SU-DHL-6 (cell line): ENCODE results near the gene HBEGF.

Experiments
- H2AFZ ChIP-seq: fragments of 200-600 bp; sonication (generic); 2 replicates; pipeline ENCODE4 v1.6.1; 2014; ENCODE audit warnings: low read depth, mild to moderate bottlenecking, moderate library complexity, mixed read lengths, antibody characterized with exemption, low read length; ENCODE audit not compliant: severe bottlenecking
- H3F3A ChIP-seq: fragments of 200-600 bp; shearing (Covaris generic); 2 replicates; pipeline ENCODE4 v1.6.0; 2016; ENCODE audit warnings: antibody characterized with exemption, mild to moderate bottlenecking; ENCODE audit not compliant: insufficient read depth
- H3K27ac ChIP-seq: fragments of 200-600 bp; sonication (generic); 2 replicates; pipeline ENCODE4 v1.5.1; 2016; ENCODE audit warnings: low read depth, mild to moderate bottlenecking, low read length, moderate library complexity, mixed read lengths
- H3K27me3 ChIP-seq: fragments of 200-600 bp; sonication (generic), shearing (Covaris generic); 2 replicates; pipeline ENCODE4 v1.6.0; 2014; ENCODE audit warnings: mild to moderate bottlenecking, low read length
- H3K36me3 ChIP-seq: fragments of 200-600 bp; sonication (generic); 2 replicates; pipeline ENCODE4 v1.6.1; 2014; ENCODE audit warnings: mild to moderate bottlenecking, low read length, mixed read lengths
- H3K4me2 ChIP-seq: fragments of 300-600, 200-600 bp; shearing (Covaris generic), sonication (generic); 2 replicates; pipeline ENCODE4 v1.6.0; 2014; ENCODE audit warnings: low read length, low read depth, mild to moderate bottlenecking; ENCODE audit not compliant: poor library complexity, severe bottlenecking
- H3K4me3 ChIP-seq: fragments of 200-600 bp; sonication (generic); 2 replicates; pipeline ENCODE4 v1.5.1; 2014; ENCODE audit warnings: antibody characterized with exemption, low read length, mild to moderate bottlenecking, mixed read lengths; ENCODE audit not compliant: insufficient read depth, poor library complexity, severe bottlenecking
- H3K79me2 ChIP-seq: fragments of 200-600 bp; sonication (generic); 2 replicates; pipeline ENCODE4 v1.6.1; 2014; ENCODE audit warnings: mild to moderate bottlenecking, low read length, moderate library complexity; ENCODE audit not compliant: insufficient read depth
- H3K9ac ChIP-seq: fragments of 200-600 bp; sonication (generic); 2 replicates; pipeline ENCODE4 v1.7.0; 2014; ENCODE audit warnings: mild to moderate bottlenecking, low read length
- H3K9me2 ChIP-seq: fragments of 200-600 bp; sonication (generic); replicated peaks from 2 replicates; pipeline ENCODE4 v1.6.1; 2014; ENCODE audit warnings: low read length; ENCODE audit not compliant: insufficient read depth
- H3K9me3 ChIP-seq: fragments of 200-600 bp; sonication (generic); 2 replicates; pipeline ENCODE4 v1.6.1; 2014; ENCODE audit warnings: low read length, mixed read lengths; ENCODE audit not compliant: insufficient read depth
- H4K20me1 ChIP-seq: fragments of 200-600 bp; sonication (generic); 2 replicates; pipeline ENCODE4 v1.6.1; 2014; ENCODE audit warnings: low read depth, mild to moderate bottlenecking, antibody characterized with exemption, low read length, moderate library complexity, mixed read lengths
- EZH2phosphoT487 ChIP-seq: fragments of 200-600 bp; sonication (generic), shearing (Covaris generic); conservative IDR thresholded peaks from 2 replicates; pipeline ENCODE4 v1.6.1; 2018; ENCODE audit warnings: mild to moderate bottlenecking, antibody characterized with exemption, low read length, moderate library complexity, mixed read lengths
- TF ChIP-seq, protein P1 (sequence below): fragments of 200-600 bp; sonication (generic); IDR thresholded peaks from one replicate; pipeline ENCODE4 v1.5.1; 2017; ENCODE audit warnings: antibody characterized with exemption, mild to moderate bottlenecking, low read length, moderate library complexity; ENCODE audit not compliant: insufficient read depth, poor library complexity, severe bottlenecking

The HBEGF gene

DNA sequence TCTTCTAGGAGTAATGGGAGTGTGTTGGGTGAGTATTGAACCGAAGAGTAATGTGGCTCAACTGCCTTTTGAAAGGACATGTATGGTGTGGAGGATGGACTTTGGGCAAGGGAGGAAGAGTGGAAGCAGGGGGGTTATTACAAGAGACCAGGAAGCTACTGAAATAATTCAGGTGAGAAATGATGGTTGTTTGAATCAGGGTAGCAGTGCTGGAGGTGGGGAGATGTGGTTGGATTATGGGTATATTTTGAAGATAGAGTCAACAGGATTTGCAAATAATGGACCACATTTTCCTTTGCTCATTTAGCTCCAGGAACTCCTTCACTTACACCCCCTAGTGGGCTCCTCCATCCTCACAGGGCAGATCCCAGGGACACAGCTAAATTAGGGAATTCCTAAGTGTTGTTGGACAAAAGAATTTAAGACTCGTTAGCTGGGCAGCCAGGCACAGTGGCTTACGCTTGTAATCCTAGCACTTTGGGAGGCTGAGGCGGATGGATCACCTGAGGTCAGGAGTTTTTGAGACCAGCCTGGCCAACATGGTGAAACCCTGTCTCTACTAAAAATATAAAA, 12.4 kb upstream of the HBEGF start:
- no peak overlapping the region for H3K4me3 ChIP-seq
- H2AFZ ChIP-seq: no peak overlapping the region
- H4K20me1 ChIP-seq: no peaks in the 10 kb centered on the region
- H3K79me2 ChIP-seq: no peaks in the 10 kb centered on the region
- H3K27ac ChIP-seq: no peak overlapping the region
- no peaks in the 10 kb centered on the region for H3K36me3 ChIP-seq
- H3K9me2 ChIP-seq: no peaks in the 10 kb centered on the region
- no peak overlapping the region for H3K4me2 ChIP-seq
- no peaks in the 10 kb centered on the region for H3K9me3 ChIP-seq
- TF ChIP-seq, protein P1, sequence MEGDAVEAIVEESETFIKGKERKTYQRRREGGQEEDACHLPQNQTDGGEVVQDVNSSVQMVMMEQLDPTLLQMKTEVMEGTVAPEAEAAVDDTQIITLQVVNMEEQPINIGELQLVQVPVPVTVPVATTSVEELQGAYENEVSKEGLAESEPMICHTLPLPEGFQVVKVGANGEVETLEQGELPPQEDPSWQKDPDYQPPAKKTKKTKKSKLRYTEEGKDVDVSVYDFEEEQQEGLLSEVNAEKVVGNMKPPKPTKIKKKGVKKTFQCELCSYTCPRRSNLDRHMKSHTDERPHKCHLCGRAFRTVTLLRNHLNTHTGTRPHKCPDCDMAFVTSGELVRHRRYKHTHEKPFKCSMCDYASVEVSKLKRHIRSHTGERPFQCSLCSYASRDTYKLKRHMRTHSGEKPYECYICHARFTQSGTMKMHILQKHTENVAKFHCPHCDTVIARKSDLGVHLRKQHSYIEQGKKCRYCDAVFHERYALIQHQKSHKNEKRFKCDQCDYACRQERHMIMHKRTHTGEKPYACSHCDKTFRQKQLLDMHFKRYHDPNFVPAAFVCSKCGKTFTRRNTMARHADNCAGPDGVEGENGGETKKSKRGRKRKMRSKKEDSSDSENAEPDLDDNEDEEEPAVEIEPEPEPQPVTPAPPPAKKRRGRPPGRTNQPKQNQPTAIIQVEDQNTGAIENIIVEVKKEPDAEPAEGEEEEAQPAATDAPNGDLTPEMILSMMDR: no peak
- no peak for TF ChIP-seq EZH2phosphoT487
- no peaks in the 10 kb centered on the region for H3K27me3 ChIP-seq
- no peak overlapping the region for H3K9ac ChIP-seq
- H3F3A ChIP-seq: no peaks in the 10 kb centered on the region

DNA sequence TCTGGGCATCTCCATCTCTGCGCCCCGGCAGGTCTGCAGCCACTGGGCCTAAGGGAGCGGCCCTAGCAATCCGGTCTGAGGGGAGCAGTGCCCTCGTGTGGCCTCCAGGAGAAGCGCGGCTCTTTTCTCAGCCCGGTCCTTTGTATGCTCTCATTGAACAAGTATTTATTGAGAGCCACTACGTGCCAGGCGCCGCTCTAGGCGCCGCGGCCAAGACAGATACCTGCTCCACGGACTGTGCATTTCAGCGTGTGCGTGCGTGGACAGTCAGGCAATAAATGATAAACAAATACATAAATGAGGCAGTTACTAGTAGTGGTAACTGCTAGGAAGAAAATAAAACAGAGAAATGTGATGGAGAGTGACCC, 11.3 kb upstream of the HBEGF start:
- TF ChIP-seq EZH2phosphoT487: no peak
- TF ChIP-seq, protein P1: peak; percentile 91

DNA sequence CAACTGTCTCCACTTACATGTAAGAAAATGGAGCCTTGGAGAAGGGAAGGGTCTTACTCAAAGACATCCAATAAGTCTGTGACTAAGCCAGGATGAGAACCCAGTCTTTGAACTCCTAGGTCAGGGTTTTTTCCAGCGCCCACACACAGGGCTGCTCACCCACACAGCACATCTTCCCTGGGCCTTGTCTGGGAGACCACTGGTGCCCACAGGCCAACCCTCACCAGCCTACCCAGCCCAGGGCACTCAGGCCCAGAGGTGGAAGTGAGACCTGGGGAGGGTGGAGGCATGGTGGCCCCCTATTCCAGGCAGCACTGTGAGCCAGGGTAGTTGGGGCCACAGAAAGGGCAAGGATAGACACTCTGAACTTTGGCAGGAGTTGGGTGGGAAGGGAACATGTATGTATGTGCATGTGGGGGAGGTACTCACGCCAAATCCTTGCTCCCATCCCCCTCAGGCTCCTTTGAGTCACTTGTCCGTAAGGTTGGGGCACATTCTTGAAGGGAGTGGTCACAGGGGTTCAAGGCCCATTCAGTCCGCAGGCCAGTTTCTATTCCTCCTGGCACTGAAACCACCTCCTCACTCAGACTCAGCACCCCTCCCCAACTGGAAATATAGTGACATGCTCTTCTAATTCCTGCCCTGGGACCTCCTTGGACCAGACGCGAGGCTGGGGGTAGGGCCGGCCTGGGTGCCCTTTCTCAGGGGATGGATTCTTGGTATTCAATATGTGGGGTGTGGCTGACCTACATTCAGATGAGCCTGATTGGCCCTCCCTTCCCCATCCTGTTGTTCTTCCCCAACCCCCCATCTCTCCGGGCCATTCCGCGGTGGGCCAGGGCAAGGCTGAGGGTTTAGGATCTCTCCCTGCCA, 10.7 kb upstream of the HBEGF start:
- TF ChIP-seq, protein P1: no peak
- no peak for TF ChIP-seq EZH2phosphoT487
- Histone ChIP-seq H3K9me3 (no peaks in the 10 kb centered on the region), H3F3A (no peaks in the 10 kb centered on the region), H3K27me3 (no peaks in the 10 kb centered on the region), H3K4me2 (no peak overlapping the region), H3K9ac (no peak overlapping the region), H3K27ac (no peak overlapping the region), H3K79me2 (no peaks in the 10 kb centered on the region), H4K20me1 (no peaks in the 10 kb centered on the region), H3K4me3 (no peak overlapping the region), H3K36me3 (no peaks in the 10 kb centered on the region), H2AFZ (peak overlapping the region; percentile 20), H3K9me2 (no peaks in the 10 kb centered on the region)

More for the DNA sequence above, 11.3 kb upstream of the HBEGF start:
- Histone ChIP-seq H2AFZ (peak overlapping the region; percentile 20), H3K9me3 (no peaks in the 10 kb centered on the region), H3K36me3 (no peaks in the 10 kb centered on the region), H3K4me3 (no peak overlapping the region), H3K9ac (no peak overlapping the region), H4K20me1 (no peaks in the 10 kb centered on the region), H3K27ac (no peak overlapping the region), H3K9me2 (no peaks in the 10 kb centered on the region), H3F3A (no peaks in the 10 kb centered on the region), H3K27me3 (no peaks in the 10 kb centered on the region), H3K4me2 (no peak overlapping the region), H3K79me2 (no peaks in the 10 kb centered on the region)
